ENCODE data around the gene ZNF708.
"Not testable (repeated sequence)": the region's sequence is repeated elsewhere in the genome, so short reads cannot be mapped to it uniquely, and the experiment has no call there.

ZNF708 gene

GRCh38 chr19:21328885-21329605 is at the start of gene ZNF708:
Gene ZNF708, minus strand, starts transcription at chr19:21329410. Its CDS starts 198 bp downstream, at chr19:21329212.
- H3K9me3 ChIP-seq (ENCODE audit: control insufficient read depth in 1 of 2, low read length in 2 of 2): peaks cover 6 to 8% of the 10 kb centered on the region in 2 donors

GRCh38 chr19:21362291-21362690 is 33.1 kb upstream of the ZNF708 start:
- H3K9ac ChIP-seq (ENCODE audit: low read depth in 1 of 2, low read length in 2 of 2): no peak overlapping the region
- H3K27ac ChIP-seq (ENCODE audit: low read depth, low read length): no peak overlapping the region
- H3K4me3 ChIP-seq (ENCODE audit: low read depth in 1 of 2, low read length in 2 of 2): no peak overlapping the region
- peaks cover 7 to 25% of the 10 kb centered on the region in 2 donors for H3K36me3 ChIP-seq (ENCODE audit: control insufficient read depth in 1 of 2, insufficient read depth in 2 of 2, low read length in 2 of 2)
- H3K9me3 ChIP-seq (ENCODE audit: control insufficient read depth in 1 of 2, low read length in 2 of 2): peaks cover 4% of the 10 kb centered on the region in 2 donors
- H3K4me1 ChIP-seq (ENCODE audit: control insufficient read depth in 1 of 2, insufficient read depth in 2 of 2, low read length in 2 of 2): no peaks in the 10 kb centered on the region
- H3K27me3 ChIP-seq (ENCODE audit: control insufficient read depth in 1 of 2, insufficient read depth in 2 of 2, low read length in 2 of 2): no peaks in the 10 kb centered on the region

More at GRCh38 chr19:21328885-21329605, at the start of gene ZNF708:
- Histone ChIP-seq H3K4me1 (ENCODE audit: control insufficient read depth in 1 of 2, insufficient read depth in 2 of 2, low read length in 2 of 2) (peaks cover 0 to 5% of the 10 kb centered on the region in 2 donors), H3K9ac (ENCODE audit: low read depth in 1 of 2, low read length in 2 of 2) (peak within 1 kb of the TSS; percentile 76 to 95), H3K36me3 (ENCODE audit: control insufficient read depth in 1 of 2, insufficient read depth in 2 of 2, low read length in 2 of 2) (peaks cover 6 to 7% of the 10 kb centered on the region in 2 donors), H3K27me3 (ENCODE audit: control insufficient read depth in 1 of 2, insufficient read depth in 2 of 2, low read length in 2 of 2) (no peaks in the 10 kb centered on the region), H3K4me3 (ENCODE audit: low read depth in 1 of 2, low read length in 2 of 2) (peak within 1 kb of the TSS; percentile 81 to 87), H3K27ac (ENCODE audit: low read depth, low read length) (peak within 1 kb of the TSS; percentile 86)

- Histone ChIP-seq H3K4me1 (ENCODE audit: control insufficient read depth in 1 of 2, insufficient read depth in 2 of 2, low read length in 2 of 2) (no peaks in the 10 kb centered on the region), H3K27ac (ENCODE audit: low read depth, low read length) (peak within 1 kb of the TSS; percentile 63), H3K27me3 (ENCODE audit: control insufficient read depth in 1 of 2, insufficient read depth in 2 of 2, low read length in 2 of 2) (no peaks in the 10 kb centered on the region), H3K36me3 (ENCODE audit: control insufficient read depth in 1 of 2, insufficient read depth in 2 of 2, low read length in 2 of 2) (peaks cover 6 to 7% of the 10 kb centered on the region in 2 donors), H3K9ac (ENCODE audit: low read depth in 1 of 2, low read length in 2 of 2) (peak within 1 kb of the TSS; percentile 73 to 82), H3K9me3 (ENCODE audit: control insufficient read depth in 1 of 2, low read length in 2 of 2) (no peaks in the 10 kb centered on the region), H3K4me3 (ENCODE audit: low read depth in 1 of 2, low read length in 2 of 2) (peak within 1 kb of the TSS; percentile 86 to 96)
Measured at GRCh38 chr19:21358768-21359451, 29.7 kb upstream of the ZNF708 start, which contains the start of gene ZNF738. Gene ZNF738, plus strand, starts transcription at chr19:21359000. Its CDS starts 141 bp downstream, at chr19:21359141.

GRCh38 chr19:21352830-21353229 is 23.6 kb upstream of the ZNF708 start:
- no peak overlapping the region for H3K4me3 ChIP-seq (ENCODE audit: low read depth in 1 of 2, low read length in 2 of 2)
- no peak overlapping the region for H3K9ac ChIP-seq (ENCODE audit: low read depth in 1 of 2, low read length in 2 of 2)
- H3K9me3 ChIP-seq (ENCODE audit: control insufficient read depth in 1 of 2, low read length in 2 of 2): peaks cover 5 to 8% of the 10 kb centered on the region in 2 donors
- H3K36me3 ChIP-seq (ENCODE audit: control insufficient read depth in 1 of 2, insufficient read depth in 2 of 2, low read length in 2 of 2): no peaks in the 10 kb centered on the region
- no peaks in the 10 kb centered on the region for H3K27me3 ChIP-seq (ENCODE audit: control insufficient read depth in 1 of 2, insufficient read depth in 2 of 2, low read length in 2 of 2)
- H3K27ac ChIP-seq (ENCODE audit: low read depth, low read length): no peak overlapping the region
- H3K4me1 ChIP-seq (ENCODE audit: control insufficient read depth in 1 of 2, insufficient read depth in 2 of 2, low read length in 2 of 2): no peaks in the 10 kb centered on the region

- H3K36me3 ChIP-seq (ENCODE audit: control insufficient read depth in 1 of 2, insufficient read depth in 2 of 2, low read length in 2 of 2); H3K27me3 ChIP-seq (ENCODE audit: control insufficient read depth in 1 of 2, insufficient read depth in 2 of 2, low read length in 2 of 2); H3K27ac ChIP-seq (ENCODE audit: low read depth, low read length); H3K9ac ChIP-seq (ENCODE audit: low read depth in 1 of 2, low read length in 2 of 2); H3K4me1 ChIP-seq (ENCODE audit: control insufficient read depth in 1 of 2, insufficient read depth in 2 of 2, low read length in 2 of 2); H3K4me3 ChIP-seq (ENCODE audit: low read depth in 1 of 2, low read length in 2 of 2): not testable (repeated sequence)
- H3K9me3 ChIP-seq (ENCODE audit: control insufficient read depth in 1 of 2, low read length in 2 of 2): peaks cover 8 to 11% of the 10 kb centered on the region in 2 donors
Measured at GRCh38 chr19:21344841-21345240, 15.6 kb upstream of the ZNF708 start.

GRCh38 chr19:21335721-21336120 is 6.5 kb upstream of the ZNF708 start:
- no peaks in the 10 kb centered on the region for H3K4me1 ChIP-seq (ENCODE audit: control insufficient read depth in 1 of 2, insufficient read depth in 2 of 2, low read length in 2 of 2)
- no peak overlapping the region for H3K4me3 ChIP-seq (ENCODE audit: low read depth in 1 of 2, low read length in 2 of 2)
- H3K27ac ChIP-seq (ENCODE audit: low read depth, low read length): no peak overlapping the region
- H3K36me3 ChIP-seq (ENCODE audit: control insufficient read depth in 1 of 2, insufficient read depth in 2 of 2, low read length in 2 of 2): no peaks in the 10 kb centered on the region
- H3K9ac ChIP-seq (ENCODE audit: low read depth in 1 of 2, low read length in 2 of 2): no peak overlapping the region
- H3K27me3 ChIP-seq (ENCODE audit: control insufficient read depth in 1 of 2, insufficient read depth in 2 of 2, low read length in 2 of 2): no peaks in the 10 kb centered on the region
- H3K9me3 ChIP-seq (ENCODE audit: control insufficient read depth in 1 of 2, low read length in 2 of 2): peaks cover 20 to 24% of the 10 kb centered on the region in 2 donors

- Histone ChIP-seq H3K4me3 (ENCODE audit: low read depth in 1 of 2, low read length in 2 of 2) (peak overlapping the region; percentile 81 to 87), H3K36me3 (ENCODE audit: control insufficient read depth in 1 of 2, insufficient read depth in 2 of 2, low read length in 2 of 2) (peaks cover 6 to 7% of the 10 kb centered on the region in 2 donors), H3K4me1 (ENCODE audit: control insufficient read depth in 1 of 2, insufficient read depth in 2 of 2, low read length in 2 of 2) (peaks cover 0 to 5% of the 10 kb centered on the region in 2 donors), H3K9me3 (ENCODE audit: control insufficient read depth in 1 of 2, low read length in 2 of 2) (peaks cover 6 to 8% of the 10 kb centered on the region in 2 donors), H3K9ac (ENCODE audit: low read depth in 1 of 2, low read length in 2 of 2) (peak overlapping the region; percentile 76 to 95), H3K27ac (ENCODE audit: low read depth, low read length) (peak overlapping the region; percentile 86), H3K27me3 (ENCODE audit: control insufficient read depth in 1 of 2, insufficient read depth in 2 of 2, low read length in 2 of 2) (no peaks in the 10 kb centered on the region)
Measured at GRCh38 chr19:21328406-21328805, 804 bp downstream of the ZNF708 start.

- H3K27me3 ChIP-seq (ENCODE audit: control insufficient read depth in 1 of 2, insufficient read depth in 2 of 2, low read length in 2 of 2): no peaks in the 10 kb centered on the region
- peaks cover 0 to 5% of the 10 kb centered on the region in 2 donors for H3K4me1 ChIP-seq (ENCODE audit: control insufficient read depth in 1 of 2, insufficient read depth in 2 of 2, low read length in 2 of 2)
- H3K27ac ChIP-seq (ENCODE audit: low read depth, low read length): no peak overlapping the region
- H3K9ac ChIP-seq (ENCODE audit: low read depth in 1 of 2, low read length in 2 of 2): no peak overlapping the region
- H3K36me3 ChIP-seq (ENCODE audit: control insufficient read depth in 1 of 2, insufficient read depth in 2 of 2, low read length in 2 of 2): peaks cover 6 to 7% of the 10 kb centered on the region in 2 donors
- H3K9me3 ChIP-seq (ENCODE audit: control insufficient read depth in 1 of 2, low read length in 2 of 2): peaks cover 6 to 9% of the 10 kb centered on the region in 2 donors
- H3K4me3 ChIP-seq (ENCODE audit: low read depth in 1 of 2, low read length in 2 of 2): no peak overlapping the region
Measured at GRCh38 chr19:21326169-21326568, 3.0 kb downstream of the ZNF708 start.

- Histone ChIP-seq H3K36me3 (ENCODE audit: control insufficient read depth in 1 of 2, insufficient read depth in 2 of 2, low read length in 2 of 2) (peaks cover 6 to 8% of the 10 kb centered on the region in 2 donors), H3K27ac (ENCODE audit: low read depth, low read length) (no peak overlapping the region)
Measured at GRCh38 chr19:21323000-21323399, 6.2 kb downstream of the ZNF708 start.

GRCh38 chr19:21322528-21322927 is 6.7 kb downstream of the ZNF708 start:
- no peaks in the 10 kb centered on the region for H3K4me1 ChIP-seq (ENCODE audit: control insufficient read depth in 1 of 2, insufficient read depth in 2 of 2, low read length in 2 of 2)
- H3K27ac ChIP-seq (ENCODE audit: low read depth, low read length): no peak overlapping the region
- H3K36me3 ChIP-seq (ENCODE audit: control insufficient read depth in 1 of 2, insufficient read depth in 2 of 2, low read length in 2 of 2): peaks cover 6 to 11% of the 10 kb centered on the region in 2 donors
- peaks cover 10 to 11% of the 10 kb centered on the region in 2 donors for H3K9me3 ChIP-seq (ENCODE audit: control insufficient read depth in 1 of 2, low read length in 2 of 2)
- no peaks in the 10 kb centered on the region for H3K27me3 ChIP-seq (ENCODE audit: control insufficient read depth in 1 of 2, insufficient read depth in 2 of 2, low read length in 2 of 2)
- H3K9ac ChIP-seq (ENCODE audit: low read depth in 1 of 2, low read length in 2 of 2): no peak overlapping the region
- no peak overlapping the region for H3K4me3 ChIP-seq (ENCODE audit: low read depth in 1 of 2, low read length in 2 of 2)

More at GRCh38 chr19:21323000-21323399, 6.2 kb downstream of the ZNF708 start:
- Histone ChIP-seq H3K9ac (ENCODE audit: low read depth in 1 of 2, low read length in 2 of 2) (no peak overlapping the region), H3K9me3 (ENCODE audit: control insufficient read depth in 1 of 2, low read length in 2 of 2) (peaks cover 10 to 11% of the 10 kb centered on the region in 2 donors), H3K4me3 (ENCODE audit: low read depth in 1 of 2, low read length in 2 of 2) (no peak overlapping the region), H3K27me3 (ENCODE audit: control insufficient read depth in 1 of 2, insufficient read depth in 2 of 2, low read length in 2 of 2) (no peaks in the 10 kb centered on the region), H3K4me1 (ENCODE audit: control insufficient read depth in 1 of 2, insufficient read depth in 2 of 2, low read length in 2 of 2) (peaks cover 0 to under 1% of the 10 kb centered on the region in 2 donors)
